Measurements from ENCODE around the gene VWA7. TPM values are rescaled to one million over a fixed set of nuclear protein-coding genes. Genes with fewer than 3 reads are reported as not detected.
"Not testable (repeated sequence)": the region's sequence is repeated elsewhere in the genome, so short reads cannot be mapped to it uniquely, and the experiment has no call there.

VWA7 gene
- total RNA-seq: 2.3 TPM

- DNase-seq (ENCODE audit: low spot score) (peak; percentile 93), ATAC-seq (peak; percentile 77)
Measured at GRCh38 chr6:31776989-31777666, at the start of gene VWA7. TSS of gene VWA7 (minus strand) at chr6:31777328. CDS start at chr6:31776779, 549 bp downstream.

GRCh38 chr6:31826793-31827285 lies 49.7 kb upstream of the VWA7 start:
- peak; percentile 71 for DNase-seq (ENCODE audit: low spot score)
- ATAC-seq: no peak

- ATAC-seq (no peak), DNase-seq (ENCODE audit: low spot score) (no peak)
Measured at GRCh38 chr6:31825553-31825952, 48.4 kb upstream of the VWA7 start.

GRCh38 chr6:31823592-31824196 lies 46.6 kb upstream of the VWA7 start:
- not testable (repeated sequence) for ATAC-seq; DNase-seq (ENCODE audit: low spot score)

- DNase-seq (ENCODE audit: low spot score) (peak; percentile 87), ATAC-seq (peak; percentile 55)
Measured at GRCh38 chr6:31822036-31822821, 45.1 kb upstream of the VWA7 start.

GRCh38 chr6:31821301-31822035 lies 44.3 kb upstream of the VWA7 start:
- ATAC-seq: peak; percentile 31
- peak; percentile 75 for DNase-seq (ENCODE audit: low spot score)

GRCh38 chr6:31820399-31820798 lies 43.3 kb upstream of the VWA7 start:
- ATAC-seq; DNase-seq (ENCODE audit: low spot score): not testable (repeated sequence)

- ATAC-seq (no peak), DNase-seq (ENCODE audit: low spot score) (no peak)
Measured at GRCh38 chr6:31819871-31820299, 42.8 kb upstream of the VWA7 start.

GRCh38 chr6:31817929-31818511 lies 40.9 kb upstream of the VWA7 start:
- ATAC-seq: not testable (repeated sequence)
- DNase-seq (ENCODE audit: low spot score): peak; percentile 61

- peak; percentile 73 for DNase-seq (ENCODE audit: low spot score)
- peak; percentile 2 for ATAC-seq
Measured at GRCh38 chr6:31817133-31817928, 40.2 kb upstream of the VWA7 start.

- DNase-seq (ENCODE audit: low spot score): peak; percentile 98
- ATAC-seq: peak; percentile 55
Measured at GRCh38 chr6:31815025-31815838, 38.1 kb upstream of the VWA7 start, which contains the start of the genes HSPA1A and HSPA1L. TSS of gene HSPA1A (plus strand) at chr6:31815543. CDS start at chr6:31815757, 214 bp downstream. TSS of gene HSPA1L (minus strand) at chr6:31815283. CDS start at chr6:31811972, 3,311 bp downstream.

GRCh38 chr6:31814677-31815024 lies 37.5 kb upstream of the VWA7 start:
- DNase-seq (ENCODE audit: low spot score) (peak; percentile 95), ATAC-seq (peak; percentile 41)

GRCh38 chr6:31813465-31813849 lies 36.3 kb upstream of the VWA7 start:
- ATAC-seq (no peak), DNase-seq (ENCODE audit: low spot score) (no peak)

GRCh38 chr6:31811645-31812044 lies 34.5 kb upstream of the VWA7 start:
- no peak for DNase-seq (ENCODE audit: low spot score)
- no peak for ATAC-seq

- ATAC-seq: peak; percentile 4
- not testable (repeated sequence) for DNase-seq (ENCODE audit: low spot score)
Measured at GRCh38 chr6:31808599-31808998, 31.5 kb upstream of the VWA7 start.

- peak; percentile 97 for ATAC-seq
- DNase-seq (ENCODE audit: low spot score): peak; percentile 98
Measured at GRCh38 chr6:31806470-31807272, 29.5 kb upstream of the VWA7 start, which contains the start of gene LSM2. TSS of gene LSM2 (minus strand) at chr6:31806966. CDS start at chr6:31806757, 209 bp downstream.

- ATAC-seq (peak; percentile 1), DNase-seq (ENCODE audit: low spot score) (no peak)
Measured at GRCh38 chr6:31805939-31806469, 28.9 kb upstream of the VWA7 start.
